AML-193 (cell line): Measurements from ENCODE around the gene CNKSR2.
"Not testable (repeated sequence)": the region's sequence is repeated elsewhere in the genome, so short reads cannot be mapped to it uniquely, and the experiment has no call there.

Experiments
- DNase-seq, 2 experiments: peaks; one replicate each; lab custom pipeline; 2025; lab: John Stamatoyannopoulos, UW

CNKSR2 gene

GRCh38 chrX:21440911-21441310, 66.7 kb downstream of the CNKSR2 start:
- DNase-seq = no peak

- DNase-seq = no peak
Observed at GRCh38 chrX:21457718-21458117, 83.5 kb downstream of the CNKSR2 start.

GRCh38 chrX:21469071-21469470, 94.9 kb downstream of the CNKSR2 start:
- no peak for DNase-seq

- DNase-seq = no peak
Observed at GRCh38 chrX:21476909-21477308, 102.7 kb downstream of the CNKSR2 start.

GRCh38 chrX:21479695-21480270, 105.6 kb downstream of the CNKSR2 start:
- peak; percentile 33 to 39 for DNase-seq

- DNase-seq = no peak
Observed at GRCh38 chrX:21481761-21482160, 107.5 kb downstream of the CNKSR2 start.

GRCh38 chrX:21484051-21484450, 109.8 kb downstream of the CNKSR2 start:
- not testable (repeated sequence) for DNase-seq

- no peak for DNase-seq
Observed at GRCh38 chrX:21487832-21488231, 113.6 kb downstream of the CNKSR2 start.

- no peak for DNase-seq
Observed at GRCh38 chrX:21490341-21490740, 116.1 kb downstream of the CNKSR2 start.

- no peak for DNase-seq
Observed at GRCh38 chrX:21493226-21493830, 119.1 kb downstream of the CNKSR2 start.

- no peak for DNase-seq
Observed at GRCh38 chrX:21503593-21503992, 129.4 kb downstream of the CNKSR2 start.

- no peak for DNase-seq
Observed at GRCh38 chrX:21509912-21510311, 135.7 kb downstream of the CNKSR2 start.

- no peak for DNase-seq
Observed at GRCh38 chrX:21524008-21524407, 149.8 kb downstream of the CNKSR2 start.

GRCh38 chrX:21528076-21528475, 153.9 kb downstream of the CNKSR2 start:
- no peak for DNase-seq

- no peak for DNase-seq
Observed at GRCh38 chrX:21529771-21530170, 155.6 kb downstream of the CNKSR2 start.

GRCh38 chrX:21544642-21545041, 170.4 kb downstream of the CNKSR2 start:
- not testable (repeated sequence) for DNase-seq

- no peak for DNase-seq
Observed at GRCh38 chrX:21559417-21559816, 185.2 kb downstream of the CNKSR2 start.

- no peak for DNase-seq
Observed at GRCh38 chrX:21565025-21565424, 190.8 kb downstream of the CNKSR2 start.

- DNase-seq = no peak
Observed at GRCh38 chrX:21574793-21575192, 200.6 kb downstream of the CNKSR2 start.

- DNase-seq = no peak
Observed at GRCh38 chrX:21581479-21581878, 207.3 kb downstream of the CNKSR2 start.

GRCh38 chrX:21586001-21586400, 211.8 kb downstream of the CNKSR2 start:
- no peak for DNase-seq

GRCh38 chrX:21590012-21590776, 216.0 kb downstream of the CNKSR2 start:
- no peak for DNase-seq

- DNase-seq = no peak
Observed at GRCh38 chrX:21606002-21606401, 231.8 kb downstream of the CNKSR2 start.
